GM13976 (cell line): ENCODE results near the gene MLXIPL.
A peak's percentile ranks its signal among the peaks of the same experiment; 100 is the strongest.
"Not testable (repeated sequence)": the region's sequence is repeated elsewhere in the genome, so short reads cannot be mapped to it uniquely, and the experiment has no call there.

Source experiments
- DNase-seq: peaks from one replicate; pipeline ENCODE4 v3.0.0; 2012; ENCODE audit warnings: low spot score
- in situ Hi-C: fragments of 300-500 bp; cut with MboI; formaldehyde crosslinking; loops from one replicate; pipeline ENCODE4 v1.12.0; 2022; ENCODE audit warnings: low sequenced_read_pairs, mixed read lengths, inconsistent platforms; ENCODE audit not compliant: unreplicated experiment
- TF ChIP-seq, protein P1 (sequence below): IDR thresholded peaks from 2 replicates; pipeline ENCODE4 v1.5.1; 2012; ENCODE audit warnings: borderline replicate concordance, mild to moderate bottlenecking; ENCODE audit not compliant: insufficient read depth; ENCODE audit errors: extremely low read depth, missing control alignments, control extremely low read depth

Gene MLXIPL

DNA sequence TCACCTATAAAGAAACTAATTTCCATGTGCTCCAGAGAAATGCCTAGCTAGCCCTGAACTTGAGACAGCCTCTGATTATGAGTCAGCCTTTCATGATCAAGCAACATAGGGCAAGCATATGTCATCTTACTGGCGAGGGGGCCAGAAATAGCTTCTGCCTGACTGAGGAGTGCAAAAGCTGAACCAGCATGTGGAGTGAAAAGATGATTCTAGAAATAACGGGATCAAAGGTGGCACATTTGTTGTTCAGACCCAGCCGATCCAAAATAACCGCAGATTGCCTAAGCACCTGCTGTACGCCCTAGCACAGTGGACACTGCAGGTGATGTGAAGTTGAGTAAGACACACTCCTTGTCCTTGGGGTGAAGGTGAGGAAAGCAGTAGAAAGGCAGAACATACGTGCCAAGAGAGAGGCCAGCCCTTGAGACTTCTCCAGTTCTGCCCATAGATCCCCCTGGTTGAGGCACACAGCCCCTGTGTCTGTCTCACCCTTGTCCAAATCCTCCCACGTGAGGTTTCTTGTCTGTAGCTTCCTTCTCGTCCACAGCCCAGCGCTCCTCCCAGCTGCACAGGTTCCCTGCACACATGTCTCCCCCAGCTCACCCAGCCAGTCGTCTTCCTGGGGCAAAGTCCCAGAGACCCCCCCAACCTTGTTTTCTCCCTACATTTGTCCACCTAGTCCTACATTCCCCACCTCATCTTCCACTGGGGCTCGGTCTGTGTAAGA, 64.0 kb downstream of the MLXIPL start:
- in situ Hi-C loops = no loop called here
- DNase-seq = peak; percentile 59
- TF ChIP-seq, protein P1, sequence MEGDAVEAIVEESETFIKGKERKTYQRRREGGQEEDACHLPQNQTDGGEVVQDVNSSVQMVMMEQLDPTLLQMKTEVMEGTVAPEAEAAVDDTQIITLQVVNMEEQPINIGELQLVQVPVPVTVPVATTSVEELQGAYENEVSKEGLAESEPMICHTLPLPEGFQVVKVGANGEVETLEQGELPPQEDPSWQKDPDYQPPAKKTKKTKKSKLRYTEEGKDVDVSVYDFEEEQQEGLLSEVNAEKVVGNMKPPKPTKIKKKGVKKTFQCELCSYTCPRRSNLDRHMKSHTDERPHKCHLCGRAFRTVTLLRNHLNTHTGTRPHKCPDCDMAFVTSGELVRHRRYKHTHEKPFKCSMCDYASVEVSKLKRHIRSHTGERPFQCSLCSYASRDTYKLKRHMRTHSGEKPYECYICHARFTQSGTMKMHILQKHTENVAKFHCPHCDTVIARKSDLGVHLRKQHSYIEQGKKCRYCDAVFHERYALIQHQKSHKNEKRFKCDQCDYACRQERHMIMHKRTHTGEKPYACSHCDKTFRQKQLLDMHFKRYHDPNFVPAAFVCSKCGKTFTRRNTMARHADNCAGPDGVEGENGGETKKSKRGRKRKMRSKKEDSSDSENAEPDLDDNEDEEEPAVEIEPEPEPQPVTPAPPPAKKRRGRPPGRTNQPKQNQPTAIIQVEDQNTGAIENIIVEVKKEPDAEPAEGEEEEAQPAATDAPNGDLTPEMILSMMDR = no peak

DNA sequence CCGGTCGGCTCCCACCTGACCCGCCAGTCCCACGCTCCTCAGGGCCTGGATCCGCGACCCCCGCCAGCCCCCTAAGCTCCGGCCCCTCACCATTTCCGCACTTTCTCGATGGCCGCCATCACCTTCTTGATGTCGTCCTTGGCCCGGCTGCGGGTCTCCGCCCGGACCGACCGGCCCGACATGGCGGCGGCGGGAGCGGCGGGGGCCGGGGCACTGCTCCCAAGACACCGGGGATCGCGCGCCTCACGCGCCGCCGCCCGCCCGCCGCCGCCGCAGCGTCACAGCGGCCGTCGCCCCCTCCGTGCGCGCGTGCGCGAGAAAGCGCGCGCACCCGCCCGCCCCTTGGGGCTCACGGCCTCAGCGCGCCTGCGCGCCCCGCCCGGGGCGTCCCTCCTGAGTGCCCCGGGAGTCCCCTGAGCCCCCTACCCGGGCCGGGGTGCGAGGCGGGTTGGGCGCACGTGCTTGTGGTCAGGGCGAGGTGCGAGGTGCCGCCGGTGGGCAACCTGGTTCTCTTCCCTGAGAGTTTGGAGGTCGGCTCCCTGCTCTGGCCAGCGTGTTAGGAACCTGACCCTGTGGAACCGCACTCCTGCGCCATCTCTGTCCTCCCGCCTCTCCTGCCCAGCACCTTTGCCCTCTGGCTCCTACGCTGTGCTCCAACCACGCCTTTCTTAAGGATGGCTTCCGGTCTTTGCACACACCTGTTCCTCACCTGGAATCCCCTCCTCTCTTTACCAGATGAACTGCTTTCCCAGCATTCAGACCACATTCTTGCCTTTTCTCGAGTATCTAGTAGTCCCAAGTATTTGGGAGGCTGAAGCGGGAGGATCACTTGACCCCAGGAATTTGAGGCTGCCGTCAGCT, 66.7 kb downstream of the MLXIPL start, which contains the start of gene BCL7B:
TSS of gene BCL7B (minus strand) at position 294 of the 861 bp plus-strand sequence. CDS start at position 182, 112 bp downstream.
- in situ Hi-C loops = no loop called here
- TF ChIP-seq, protein P1 = no peak
- peak; percentile 97 for DNase-seq

DNA sequence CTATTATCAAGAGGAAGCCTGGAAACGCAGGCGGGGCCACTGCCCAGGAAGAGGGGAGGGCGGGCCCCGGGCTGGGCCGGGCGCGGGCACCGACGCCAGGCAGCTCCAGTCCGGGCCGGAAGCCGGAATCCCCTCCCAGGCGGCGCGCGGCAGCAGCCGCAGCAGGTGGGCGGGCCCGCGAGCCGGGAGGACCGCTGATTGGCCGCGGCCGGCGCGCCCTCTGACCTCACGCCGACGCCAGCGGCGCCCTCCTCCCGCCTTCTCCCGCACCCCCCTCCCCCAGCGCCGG, 67.3 kb downstream of the MLXIPL start:
- TF ChIP-seq, protein P1 = no peak
- in situ Hi-C loops = no loop called here
- peak; percentile 99 for DNase-seq

DNA sequence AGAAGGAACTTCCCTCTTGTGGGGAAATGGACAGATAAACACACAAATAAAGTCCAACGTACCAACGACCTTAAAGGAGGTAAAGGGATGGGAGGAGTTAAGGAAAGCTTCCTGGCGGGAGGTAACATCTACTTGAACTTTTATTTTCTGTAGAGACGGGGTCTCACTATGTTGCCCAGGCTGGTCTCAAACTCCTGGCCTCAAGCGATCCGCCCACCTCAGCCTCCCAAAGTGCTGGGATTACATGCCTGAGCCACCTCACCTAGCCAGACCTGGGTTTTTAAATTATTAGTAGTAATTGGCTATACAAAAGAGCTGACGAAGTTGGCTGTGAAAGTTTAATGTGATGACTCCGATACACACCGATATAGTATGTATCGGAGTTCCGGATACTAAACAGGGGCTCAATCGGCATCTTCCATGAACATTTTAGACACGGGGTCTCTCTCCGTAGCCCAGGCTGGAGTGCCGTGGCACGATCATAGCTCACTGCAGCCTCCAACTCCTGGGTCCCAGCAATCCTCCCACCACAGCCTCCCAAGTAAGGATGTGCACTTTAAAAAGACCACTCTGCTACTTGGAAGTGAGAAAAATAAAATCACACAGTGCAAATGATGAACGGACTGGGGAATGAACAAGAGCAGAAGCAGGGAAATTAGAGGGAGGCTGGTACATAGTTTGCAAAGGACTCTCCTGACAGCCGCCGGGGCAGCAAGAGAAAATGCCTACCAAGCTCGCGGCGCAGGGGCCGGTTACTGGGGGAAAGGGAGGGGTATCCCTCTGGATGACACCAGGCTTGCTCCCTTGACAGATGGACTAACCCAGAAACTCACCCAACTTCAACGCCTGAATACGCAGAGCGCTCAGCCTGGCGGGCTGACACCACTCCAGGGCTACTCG, 67.9 kb downstream of the MLXIPL start:
- in situ Hi-C loops = no loop called here
- TF ChIP-seq, protein P1 = no peak
- DNase-seq = no peak

DNA sequence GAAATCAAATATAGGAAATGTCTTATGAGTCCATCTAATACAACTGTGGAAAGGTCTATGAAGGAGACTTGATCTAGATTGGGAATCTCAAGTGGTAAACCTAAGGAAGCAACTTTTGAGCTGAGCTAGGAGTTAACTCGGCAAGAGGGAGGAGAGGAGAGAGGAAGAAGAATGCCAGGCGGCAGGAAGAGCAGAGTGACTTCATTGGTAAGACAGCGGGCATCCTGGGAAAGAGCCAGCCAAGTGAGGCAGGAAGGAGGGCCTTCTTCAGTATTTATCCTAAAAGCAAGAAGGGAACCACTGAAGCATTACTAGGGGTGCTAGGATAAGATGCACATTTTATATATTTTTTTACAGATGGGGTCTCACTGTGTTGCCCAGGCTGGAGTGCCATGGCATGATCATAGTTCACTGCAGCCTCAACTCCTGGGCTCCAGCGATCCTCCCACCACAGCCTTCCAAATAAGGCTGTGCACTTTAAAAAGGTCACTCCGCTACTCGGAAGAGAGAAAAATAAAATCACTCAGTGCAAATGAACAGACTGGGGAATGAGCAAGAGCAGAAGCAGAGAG, 68.8 kb downstream of the MLXIPL start:
- TF ChIP-seq, protein P1 = no peak
- DNase-seq = no peak
- in situ Hi-C loops = no loop called here

DNA sequence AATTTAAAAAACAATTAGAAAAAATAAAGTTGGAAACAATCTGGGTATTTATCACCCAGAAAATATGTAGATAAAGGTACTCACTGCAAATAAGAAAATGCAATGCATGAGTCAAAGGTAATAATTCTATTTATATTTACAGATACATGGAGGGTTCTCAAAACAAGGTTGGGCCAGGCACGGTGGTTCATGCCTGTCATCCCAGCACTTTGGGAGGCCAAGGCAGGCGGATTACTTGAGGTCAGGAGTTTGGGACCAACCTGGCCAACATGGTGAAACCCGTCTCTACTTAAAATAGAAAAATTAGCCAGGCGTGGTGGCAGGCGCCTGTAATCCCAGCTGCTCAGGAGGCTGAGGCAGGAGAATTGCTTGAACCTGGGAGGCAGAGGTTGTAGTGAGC, 74.2 kb downstream of the MLXIPL start:
- in situ Hi-C loops, DNase-seq: not testable (repeated sequence)
